GM12878 (cell line): ENCODE measurements around the gene TOLLIP. TPM values are rescaled to one million over a fixed set of nuclear protein-coding genes. Genes with fewer than 3 reads are reported as not detected.

Experiments
- ATAC-seq: fragments of 200-7000 bp; cut with Tn5 transposase; 3 replicates; pipeline ENCODE4 v1.9.1; 2020; ENCODE audit warnings: mild to moderate bottlenecking, moderate library complexity
- BruUV-seq: library from RNA; stranded (reverse); fragments of 400-500 nt; replicated peaks from 2 replicates; lab custom pipeline; 2021; lab: Mats Ljungman, UMichigan
- CTCF ChIA-PET: fragments of 300-600 bp; sonication (Branson Sonifier 250); formaldehyde crosslinking; extraction: SDS; loops from one replicate; lab custom pipeline; 2021; ENCODE audit warnings: inconsistent platforms; lab: Yijun Ruan, JAX
- POLR2A ChIA-PET: fragments of 350-600 bp; formaldehyde crosslinking; extraction: SDS; loops from one replicate; lab custom pipeline; 2021; ENCODE audit warnings: inconsistent platforms; lab: Charles Lee
- RAD21 ChIA-PET: fragments of 300-600 bp; sonication (Branson Sonifier 250); formaldehyde crosslinking; loops from one replicate; lab custom pipeline; 2023; ENCODE audit warnings: antibody characterized with exemption; ENCODE audit not compliant: unreplicated experiment; lab: Charles Lee
- SMC1A ChIA-PET: fragments of 300-600 bp; sonication (Branson Sonifier 250); formaldehyde crosslinking; loops from one replicate; lab custom pipeline; 2023; ENCODE audit not compliant: unreplicated experiment, uncharacterized antibody; lab: Charles Lee
- DNase-seq: peaks from one replicate; pipeline ENCODE4 v3.0.0-alpha.2; 2011; ENCODE audit warnings: low read depth, low spot score
- FAIRE-seq: peaks from 3 replicates; lab custom pipeline; 2011; peaks lifted over from hg19 to GRCh38; lab: Jason Lieb, UNC
- H2AFZ ChIP-seq: 2 replicates; pipeline ENCODE4 v1.6.0; 2011; ENCODE audit warnings: low read depth, low read length, control low read depth; ENCODE audit not compliant: control insufficient read depth
- H3K27ac ChIP-seq: 2 replicates; pipeline ENCODE4 v1.5.1; 2011; ENCODE audit warnings: control low read depth; ENCODE audit not compliant: control insufficient read depth, insufficient read depth
- H3K27me3 ChIP-seq, 2 experiments: replicated peaks in 1 of 2; 2 replicates each; pipeline versions ENCODE4 v1.6.0 to v1.6.1; 2011; ENCODE audit warnings: low read length in 1 of 2; ENCODE audit not compliant: control insufficient read depth in 2 of 2, insufficient read depth in 2 of 2
- H3K36me3 ChIP-seq, 2 experiments: 2 replicates each; pipeline ENCODE4 v1.5.1; 2011; ENCODE audit warnings: low read length in 1 of 2; ENCODE audit not compliant: control insufficient read depth in 2 of 2, insufficient read depth in 2 of 2
- H3K4me1 ChIP-seq: 2 replicates; pipeline ENCODE4 v1.6.1; 2011; ENCODE audit warnings: mild to moderate bottlenecking, low read length, moderate library complexity, mixed read lengths; ENCODE audit not compliant: control insufficient read depth, insufficient read depth
- H3K4me2 ChIP-seq: 2 replicates; pipeline ENCODE4 v1.6.0; 2011; ENCODE audit warnings: control low read depth; ENCODE audit not compliant: control insufficient read depth, insufficient read depth
- H3K4me3 ChIP-seq: fragments of 200-600 bp; sonication (generic); 2 replicates; pipeline ENCODE4 v1.5.1; 2016
- H3K79me2 ChIP-seq: 2 replicates; pipeline ENCODE4 v1.6.0; 2011; ENCODE audit warnings: low read length; ENCODE audit not compliant: control insufficient read depth, insufficient read depth
- H3K9ac ChIP-seq: 2 replicates; pipeline ENCODE4 v1.8.0; 2011; ENCODE audit warnings: low read length, control low read depth, mixed read lengths; ENCODE audit not compliant: control insufficient read depth, insufficient read depth
- H3K9me3 ChIP-seq: replicated peaks from 3 replicates; pipeline ENCODE4 v1.5.1; 2011; ENCODE audit warnings: mild to moderate bottlenecking, low read length; ENCODE audit not compliant: control insufficient read depth, insufficient read depth
- H4K20me1 ChIP-seq: 2 replicates; pipeline ENCODE4 v1.6.0; 2011; ENCODE audit not compliant: control insufficient read depth, insufficient read depth
- MEF2B ChIP-seq: fragments of 450-650 bp; IDR thresholded peaks from 2 replicates; pipeline ENCODE4 v1.6.1; 2018; ENCODE audit warnings: mild to moderate bottlenecking, moderate library complexity; ENCODE audit not compliant: partially characterized antibody, poor library complexity, severe bottlenecking
- POLR2AphosphoS5 ChIP-seq: IDR thresholded peaks from 2 replicates; pipeline ENCODE4 v1.6.1; 2011; ENCODE audit warnings: mild to moderate bottlenecking, low read length, inconsistent platforms
- RAD21 ChIP-seq: IDR thresholded peaks from 2 replicates; pipeline ENCODE4 v1.6.1; 2011; ENCODE audit warnings: mild to moderate bottlenecking, low read depth, low read length, moderate library complexity; ENCODE audit not compliant: insufficient read depth
- TCF7 ChIP-seq: IDR thresholded peaks from 2 replicates; pipeline ENCODE4 v1.6.1; 2014; ENCODE audit warnings: antibody characterized with exemption, borderline replicate concordance
- WGBS: methylation state at CpG from one replicate; pipeline ENCODE4 v1.1.6; 2016; ENCODE audit warnings: low lambda C conversion rate; ENCODE audit not compliant: insufficient replicate concordance, insufficient coverage; ENCODE audit errors: missing lambda C conversion rate; 5-methylcytosine and 5-hydroxymethylcytosine counted together
- in situ Hi-C: fragments of 300-500 bp; cut with MboI; formaldehyde crosslinking; loops from 9 replicates; pipeline ENCODE4 v1.14.3; 2018; ENCODE audit warnings: mixed read lengths
- intact Hi-C: fragments of 100-400 bp; cut with micrococcal nuclease; formaldehyde crosslinking; loops from one replicate; pipeline ENCODE4 v1.14.2; 2022; ENCODE audit not compliant: unreplicated experiment
- polyA plus RNA-seq, 11 experiments: library from polyadenylated mRNA; depleted of rRNA in 4 of 11; unstranded in 6 of 11; stranded (reverse) in 5 of 11; fragments of >200 nt; fragmentation: Nextera tagmentation in 4 of 11; fragmentation: Illumina TruSeq in 1 of 11; extraction: Ambion mirVana in 4 of 11; extraction: Trizol in 1 of 11; gene quantifications; 1 replicate in 1 of 11; 2 replicates in 10 of 11; pipeline versions ENCODE4 v1.2.1 to v1.2.3, GENCODE V29; 2011 to 2016; ENCODE audit warnings: inconsistent platforms in 2 of 11, missing spikeins in 2 of 11, low read depth in 1 of 11
- total RNA-seq, 4 experiments: library from RNA; depleted of rRNA in 3 of 4; stranded (reverse); fragments of >200 nt in 3 of 4; fragmentation: Illumina TruSeq in 1 of 4; extraction: Trizol in 1 of 4; gene quantifications; 2 replicates each; pipeline versions ENCODE4 v1.2.1 to v1.2.3, GENCODE V29; 2013 to 2021
- TF ChIP-seq, protein P1 (sequence below): fragments of 450-650 bp; IDR thresholded peaks from 2 replicates; pipeline ENCODE4 v1.6.1; 2017; ENCODE audit warnings: low read depth, mild to moderate bottlenecking, moderate library complexity

The TOLLIP gene
- total and polyA plus RNA-seq, 10 of the 15 experiments (the other 5 are each of a cell fraction or from before 2014, with no cell fraction given) = 0.47 to 39.5 (median 21.6) TPM

DNA sequence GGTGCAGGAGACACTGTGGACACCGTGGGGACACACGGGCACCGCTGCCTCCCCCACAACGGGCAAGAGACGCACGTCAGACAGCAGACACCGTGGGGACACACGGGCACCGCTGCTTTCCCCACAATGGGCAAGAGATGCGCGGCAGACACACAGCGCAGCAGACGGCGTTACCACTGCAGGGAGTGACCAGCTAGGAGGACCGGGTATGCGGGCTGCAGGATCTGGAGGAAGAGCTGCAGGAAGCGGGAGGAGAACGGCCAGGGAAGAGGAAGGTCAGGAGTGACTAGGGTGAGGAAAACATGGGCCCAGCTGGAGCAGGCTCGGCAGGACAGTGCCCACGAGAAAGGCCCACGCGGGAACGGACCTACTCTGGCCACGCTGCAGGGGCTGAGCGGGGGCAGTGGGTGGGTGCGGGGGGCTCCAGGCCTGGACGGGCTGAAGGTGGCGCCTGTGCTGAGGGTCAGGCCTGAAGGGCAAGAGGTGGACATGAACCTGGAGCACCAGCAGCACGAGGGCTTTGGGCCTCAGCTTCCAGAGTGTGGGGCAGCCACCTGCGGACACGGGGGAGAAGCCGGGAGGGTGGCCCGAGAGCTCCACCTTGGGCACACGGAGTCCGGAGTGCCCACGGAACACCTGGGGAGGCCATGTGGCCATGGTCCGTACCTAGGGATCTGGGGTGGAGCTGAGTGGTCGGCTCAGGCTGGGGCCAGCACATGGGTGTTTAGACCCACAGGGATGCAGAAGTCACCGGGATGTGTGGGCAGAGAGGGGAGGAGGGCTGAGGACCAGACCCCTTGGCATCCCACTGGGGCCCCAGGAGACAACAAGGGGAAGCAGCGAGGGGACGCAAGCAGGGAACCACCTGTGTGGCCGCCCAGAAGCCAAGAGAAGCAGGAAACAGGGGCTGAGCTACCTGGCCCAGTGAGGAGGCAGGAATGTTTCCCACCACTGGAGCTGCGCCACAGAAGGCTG is 16.5 kb downstream of the TOLLIP start:
- intact Hi-C loops = no loop called here
- TF ChIP-seq TCF7 (no peak), MEF2B (no peak), POLR2AphosphoS5 (no peak), RAD21 (no peak)
- TF ChIP-seq, protein P1, sequence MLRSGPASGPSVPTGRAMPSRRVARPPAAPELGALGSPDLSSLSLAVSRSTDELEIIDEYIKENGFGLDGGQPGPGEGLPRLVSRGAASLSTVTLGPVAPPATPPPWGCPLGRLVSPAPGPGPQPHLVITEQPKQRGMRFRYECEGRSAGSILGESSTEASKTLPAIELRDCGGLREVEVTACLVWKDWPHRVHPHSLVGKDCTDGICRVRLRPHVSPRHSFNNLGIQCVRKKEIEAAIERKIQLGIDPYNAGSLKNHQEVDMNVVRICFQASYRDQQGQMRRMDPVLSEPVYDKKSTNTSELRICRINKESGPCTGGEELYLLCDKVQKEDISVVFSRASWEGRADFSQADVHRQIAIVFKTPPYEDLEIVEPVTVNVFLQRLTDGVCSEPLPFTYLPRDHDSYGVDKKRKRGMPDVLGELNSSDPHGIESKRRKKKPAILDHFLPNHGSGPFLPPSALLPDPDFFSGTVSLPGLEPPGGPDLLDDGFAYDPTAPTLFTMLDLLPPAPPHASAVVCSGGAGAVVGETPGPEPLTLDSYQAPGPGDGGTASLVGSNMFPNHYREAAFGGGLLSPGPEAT = no peak
- TF ChIP-seq, all 136 proteins: peak for 0
- H4K20me1 ChIP-seq = no peaks in the 10 kb centered on the region
- no peaks in the 10 kb centered on the region for H3K79me2 ChIP-seq
- no peak overlapping the region for H3K4me2 ChIP-seq
- no peaks in the 10 kb centered on the region for H3K27me3 ChIP-seq
- POLR2A ChIA-PET = no interaction called here
- H3K4me1 ChIP-seq = no peaks in the 10 kb centered on the region
- H3K9ac ChIP-seq = no peak overlapping the region
- no peak overlapping the region for H3K27ac ChIP-seq
- ATAC-seq (no peak), FAIRE-seq (no peak), DNase-seq (no peak)
- SMC1A ChIA-PET = no interaction called here
- in situ Hi-C loops = no loop called here
- RAD21 ChIA-PET = no interaction called here
- no TSS peak for BruUV-seq
- peaks cover 7 to 21% of the 10 kb centered on the region in 2 experiments; a peak in 3 of 4 replicates for H3K36me3 ChIP-seq
- no peak overlapping the region for H2AFZ ChIP-seq
- 95% methylated on average over 40 of the region's 43 CpGs for WGBS
- CTCF ChIA-PET = interaction anchor here (1.2 kb wide), 1 partner anchor 281 kb away, joined by 6 read pairs; no protein-coding TSS in a partner anchor
- H3K9me3 ChIP-seq = no peaks in the 10 kb centered on the region; the same call in 2 of the 3 replicates
- H3K4me3 ChIP-seq = no peak overlapping the region
